Measurements from ENCODE around the gene BMPR2. TPM values are rescaled to one million over a fixed set of nuclear protein-coding genes. Genes with fewer than 3 reads are reported as not detected.

The BMPR2 gene
- total and polyA plus RNA-seq, 2 of the 4 experiments (the other 2 are of a cell fraction), result 17.0 to 30.1 TPM

GRCh38 chr2:202608142-202608852, 232.2 kb downstream of the BMPR2 start:
- Histone ChIP-seq H3K14ac (replicated peaks; ENCODE audit: low read depth, low read length) (no peak overlapping the region), H3K56ac (ENCODE audit: extremely low read depth, insufficient read depth, low read length) (no peak overlapping the region), H4K20me1 (ENCODE audit: insufficient read depth, low read length) (no peaks in the 10 kb centered on the region), H4K8ac (ENCODE audit: low read depth in 2 of 2, low read length in 2 of 2) (no peak overlapping the region), H3K18ac (ENCODE audit: low read depth, low read length) (no peak overlapping the region), H3K79me1 (ENCODE audit: low read depth in 1 of 2, low read length in 2 of 2) (no peaks in the 10 kb centered on the region), H3K23ac (ENCODE audit: low read depth, low read length) (no peak overlapping the region), H2BK20ac (ENCODE audit: low read depth, low read length) (no peak overlapping the region), H3K27ac (ENCODE audit: insufficient read depth, low read length) (no peak overlapping the region), H3K9me1 (ENCODE audit: insufficient read depth, low read length) (no peaks in the 10 kb centered on the region; the same call in 1 of the 2 replicates), H2AK5ac (ENCODE audit: low read depth, low read length) (no peak overlapping the region), H3K36me3 (ENCODE audit: control insufficient read depth, insufficient read depth, low read length) (no peaks in the 10 kb centered on the region), H2BK5ac (ENCODE audit: low read depth, low read length, poor library complexity, severe bottlenecking) (no peak overlapping the region), H2AK9ac (replicated peaks; ENCODE audit: low read depth, low read length, poor library complexity) (no peak overlapping the region), H3K4me3 (ENCODE audit: insufficient read depth, low read depth, low read length) (no peak overlapping the region), H2AFZ (replicated peaks; ENCODE audit: low read length, poor library complexity) (no peak overlapping the region), H3K9me3 (ENCODE audit: control insufficient read depth, insufficient read depth, low read length) (no peaks in the 10 kb centered on the region), H3K27me3 (ENCODE audit: control insufficient read depth, insufficient read depth, low read length) (no peaks in the 10 kb centered on the region), H3K9ac (ENCODE audit: low read depth, low read length) (no peak overlapping the region), H3K4me1 (ENCODE audit: control insufficient read depth, insufficient read depth, low read length) (no peaks in the 10 kb centered on the region), H3K4ac (ENCODE audit: low read depth, low read length) (no peak overlapping the region), H2BK120ac (ENCODE audit: low read depth, low read length) (no peak overlapping the region), H3K4me2 (ENCODE audit: low read depth, low read length) (no peak overlapping the region), H4K91ac (ENCODE audit: insufficient read depth, low read depth, low read length) (no peak overlapping the region), H2BK15ac (ENCODE audit: low read depth, low read length) (no peak overlapping the region), H4K5ac (ENCODE audit: low read depth, low read length) (no peak overlapping the region)
- TF ChIP-seq ELK1 (IDR thresholded peaks at IDR 0.05; ENCODE audit: borderline replicate concordance, low read depth, low read length), result no peak
- no peak for TF ChIP-seq BHLHE40 (IDR thresholded peaks at IDR 0.05; ENCODE audit: low read depth, low read length)
- TF ChIP-seq RAD21 (IDR thresholded peaks at IDR 0.05; ENCODE audit: low read length), result no peak
- TF ChIP-seq FOS (IDR thresholded peaks at IDR 0.05; ENCODE audit: low read depth, low read length), result no peak
- TF ChIP-seq CEBPB (IDR thresholded peaks at IDR 0.05; ENCODE audit: low read depth, low read length), result no peak
- TF ChIP-seq CTCF (conservative IDR thresholded peaks at IDR 0.05; ENCODE audit: low read depth, low read length), result no peak
- no peak for TF ChIP-seq SMC3 (IDR thresholded peaks at IDR 0.05; ENCODE audit: low read depth, low read length)
- no peak for TF ChIP-seq POLR2A (IDR thresholded peaks at IDR 0.05; ENCODE audit: low read depth, low read length)
- no peak for TF ChIP-seq MXI1 (IDR thresholded peaks at IDR 0.05; ENCODE audit: borderline replicate concordance, low read depth, low read length)
- no peak for TF ChIP-seq CHD1 (IDR thresholded peaks at IDR 0.05; ENCODE audit: low read depth, low read length)
- no peak for TF ChIP-seq RFX5 (IDR thresholded peaks at IDR 0.05; ENCODE audit: low read depth, low read length)
- TF ChIP-seq MAFK (IDR thresholded peaks at IDR 0.05; ENCODE audit: low read depth, low read length), result no peak
- ATAC-seq (ENCODE audit: low read depth), result no peak
- ChIA-PET CTCF (no interaction called here), POLR2A (ENCODE audit: unreplicated experiment) (no interaction called here)
- WGBS, 2 experiments (ENCODE audit: extremely low coverage in 2 of 2, insufficient read length in 1 of 2), result no CpG with 5 or more reads among the region's 2 CpGs
- BruUV-seq (replicated peaks), result no TSS peak
- no peak for DNase-seq
- dilution Hi-C loops (cut with HindIII; ENCODE audit: low sequenced_read_pairs, unreplicated experiment), result no loop called here
- intact Hi-C loops (cut with micrococcal nuclease), result no loop called here
- in situ Hi-C loops (cut with MboI; ENCODE audit: low sequenced_read_pairs), result no loop called here
